Measurements from ENCODE around the gene SENP8.
"Not testable (repeated sequence)": the region's sequence is repeated elsewhere in the genome, so short reads cannot be mapped to it uniquely, and the experiment has no call there.

SENP8 gene

DNA sequence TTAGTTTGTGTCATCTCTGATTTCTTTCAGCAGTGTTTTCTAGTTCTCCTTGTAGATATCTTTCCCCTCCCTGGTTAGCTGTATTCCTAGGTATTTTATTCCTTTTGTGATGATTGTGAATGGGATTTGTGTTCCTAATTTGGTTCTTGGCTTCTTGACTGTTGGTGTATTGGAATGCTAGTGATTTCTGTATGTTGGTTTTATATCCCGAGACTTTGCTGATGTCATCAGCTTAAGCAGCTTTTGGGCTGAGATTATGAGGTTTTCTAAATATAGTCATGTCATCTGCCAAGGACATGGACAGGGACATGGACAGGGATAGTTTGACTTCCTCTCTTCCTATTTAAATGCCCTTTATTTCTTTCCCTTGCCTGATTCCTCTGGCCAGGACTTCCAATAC lies 36.0 kb upstream of the SENP8 start:
- H3K9me3 ChIP-seq (replicated peaks in 1 of 11): peaks cover 18 to 33% (median 26%) of the 10 kb centered on the region in 11 experiments; a peak in 20 of 22 replicates
- H3K4me3 ChIP-seq: no peak overlapping the region
- peaks cover 2 to 25% (median 15%) of the 10 kb centered on the region in 11 experiments; a peak in 14 of 22 replicates for H3K36me3 ChIP-seq
- H3K9ac ChIP-seq: no peak overlapping the region
- H3K27me3 ChIP-seq: no peaks in the 10 kb centered on the region
- peaks cover 0 to 31% (median 22%) of the 10 kb centered on the region in 10 experiments; a peak in 15 of 20 replicates for H3K4me1 ChIP-seq
- H3K27ac ChIP-seq: no peak overlapping the region
- TF ChIP-seq Cebpa-rat (IDR thresholded peaks at IDR 0.05): no peak
- H4K20me1 ChIP-seq: peaks cover 0 to 9% (median 0%) of the 10 kb centered on the region in 11 experiments; a peak in 6 of 22 replicates
- H3K4me2 ChIP-seq: no peak overlapping the region

DNA sequence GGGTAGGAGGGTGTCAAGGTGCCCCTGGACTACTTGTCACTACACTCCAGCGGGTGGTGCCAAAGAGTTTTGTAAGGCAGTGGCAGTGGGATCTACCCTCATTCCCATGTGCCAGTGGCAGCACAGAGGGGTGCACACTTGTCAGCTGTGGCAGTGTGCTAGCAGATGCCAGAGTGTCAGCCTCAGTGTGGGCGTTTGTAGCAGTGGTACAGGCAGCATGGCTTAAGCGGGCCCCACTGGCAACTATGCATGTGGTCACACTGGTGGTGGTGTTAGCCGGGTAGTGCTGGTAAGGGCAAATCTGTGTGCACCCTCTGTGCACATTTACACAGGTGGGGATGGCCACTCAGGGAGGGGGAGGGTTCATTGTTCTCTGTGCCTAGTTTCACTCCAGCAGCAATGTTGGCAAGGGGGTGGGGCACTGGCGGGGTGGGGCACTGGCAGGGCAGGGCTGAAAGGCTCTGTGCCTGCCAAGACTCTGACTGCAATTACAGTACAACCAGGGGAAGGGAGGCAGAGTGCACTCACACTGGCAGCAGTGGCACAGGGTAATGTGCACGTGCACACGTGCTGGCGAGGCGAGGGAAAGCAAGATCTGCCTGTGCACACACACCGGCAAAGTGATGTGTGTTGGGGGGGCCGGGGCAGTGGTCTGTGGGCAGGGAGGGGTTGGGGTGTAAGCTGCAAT lies 32.0 kb upstream of the SENP8 start:
- Histone ChIP-seq H3K9me3 (replicated peaks in 1 of 11) (peaks cover 18 to 33% (median 26%) of the 10 kb centered on the region in 11 experiments; a peak in 20 of 22 replicates), H3K9ac (no peak overlapping the region), H3K27ac (no peak overlapping the region), H4K20me1 (peaks cover 0 to 7% (median 0%) of the 10 kb centered on the region in 11 experiments; a peak in 2 of 22 replicates), H3K4me3 (no peak overlapping the region), H3K4me2 (no peak overlapping the region), H3K27me3 (no peaks in the 10 kb centered on the region), H3K36me3 (peaks cover 5 to 40% (median 20%) of the 10 kb centered on the region in 11 experiments; a peak in 14 of 22 replicates), H3K4me1 (no peaks in the 10 kb centered on the region)
- no peak for TF ChIP-seq Cebpa-rat (IDR thresholded peaks at IDR 0.05)

DNA sequence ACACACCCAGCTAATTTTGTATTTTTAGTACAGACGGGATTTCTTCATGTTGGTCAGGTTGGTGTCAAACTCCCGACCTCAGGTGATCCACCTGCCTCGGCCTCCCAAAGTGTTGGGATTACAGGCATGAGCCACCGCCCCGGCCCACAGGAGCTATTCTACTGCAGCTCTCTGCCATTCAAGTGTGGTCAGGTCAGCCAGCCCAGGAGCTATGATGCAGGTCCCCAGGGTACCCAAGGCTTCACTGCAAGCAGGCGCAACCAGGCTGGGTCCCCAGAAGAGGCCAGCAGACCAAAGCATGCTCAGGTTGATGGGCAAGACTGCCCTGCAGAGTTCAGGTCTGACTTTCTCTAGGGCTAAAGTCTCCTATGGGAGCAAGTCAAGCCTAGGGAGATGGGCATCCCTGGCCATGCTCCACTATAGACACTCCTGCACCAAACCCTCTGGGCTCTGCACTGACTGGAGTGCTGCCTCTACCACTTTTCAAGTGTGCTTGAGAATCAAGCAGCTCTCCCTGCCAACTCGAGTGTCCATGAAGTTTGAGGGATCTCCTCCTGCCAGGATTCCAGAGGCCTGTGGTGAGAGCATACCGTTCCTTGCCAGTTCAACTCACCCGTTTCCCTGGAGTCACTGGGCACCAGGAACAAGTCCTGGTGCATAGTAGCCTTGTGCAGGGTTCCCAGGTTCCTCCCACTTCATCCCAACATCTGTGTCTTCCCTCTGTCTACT lies 31.1 kb upstream of the SENP8 start:
- H4K20me1 ChIP-seq: peaks cover 0 to 8% (median 0%) of the 10 kb centered on the region in 11 experiments; a peak in 3 of 22 replicates
- H3K4me1 ChIP-seq: no peaks in the 10 kb centered on the region
- TF ChIP-seq Cebpa-rat (IDR thresholded peaks at IDR 0.05): no peak
- H3K36me3 ChIP-seq: peaks cover 6 to 40% (median 21%) of the 10 kb centered on the region in 11 experiments; a peak in 14 of 22 replicates
- no peaks in the 10 kb centered on the region for H3K27me3 ChIP-seq
- H3K9me3 ChIP-seq (replicated peaks in 1 of 11): peaks cover 18 to 33% (median 26%) of the 10 kb centered on the region in 11 experiments; a peak in 20 of 22 replicates
- H3K4me2 ChIP-seq: no peak overlapping the region
- no peak overlapping the region for H3K4me3 ChIP-seq
- H3K9ac ChIP-seq: no peak overlapping the region
- H3K27ac ChIP-seq: no peak overlapping the region

DNA sequence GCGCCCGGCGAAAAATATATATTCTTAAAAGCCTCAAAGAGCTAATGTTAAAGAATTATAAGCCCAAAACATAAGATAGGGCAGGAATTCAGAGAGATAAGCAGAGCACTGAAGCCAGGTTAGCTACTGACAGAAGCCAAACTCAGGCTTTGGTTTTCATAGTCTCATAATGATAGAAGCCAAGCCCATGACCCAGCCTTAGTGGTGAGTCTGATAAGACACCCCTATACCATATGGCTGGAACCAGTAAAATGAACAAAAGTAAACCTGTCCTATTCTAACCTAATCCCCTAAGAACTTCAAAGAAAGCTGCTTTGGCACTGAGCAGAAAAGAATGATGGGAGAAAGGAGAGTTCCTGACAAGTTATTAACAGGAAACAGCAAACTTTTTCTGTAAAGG lies 26.2 kb upstream of the SENP8 start:
- Histone ChIP-seq H3K9ac (no peak overlapping the region), H3K4me3 (no peak overlapping the region), H3K4me2 (no peak overlapping the region), H3K4me1 (no peaks in the 10 kb centered on the region; a peak in 1 of 20 replicates), H3K36me3 (peaks cover 10 to 32% (median 20%) of the 10 kb centered on the region in 11 experiments; a peak in 13 of 22 replicates), H4K20me1 (peaks cover 0 to 15% (median 0%) of the 10 kb centered on the region in 11 experiments; a peak in 7 of 22 replicates), H3K27ac (no peak overlapping the region), H3K27me3 (no peaks in the 10 kb centered on the region), H3K9me3 (replicated peaks in 1 of 11) (peaks cover 5 to 14% (median 11%) of the 10 kb centered on the region in 11 experiments; a peak in 16 of 22 replicates)
- TF ChIP-seq Cebpa-rat (IDR thresholded peaks at IDR 0.05): no peak

DNA sequence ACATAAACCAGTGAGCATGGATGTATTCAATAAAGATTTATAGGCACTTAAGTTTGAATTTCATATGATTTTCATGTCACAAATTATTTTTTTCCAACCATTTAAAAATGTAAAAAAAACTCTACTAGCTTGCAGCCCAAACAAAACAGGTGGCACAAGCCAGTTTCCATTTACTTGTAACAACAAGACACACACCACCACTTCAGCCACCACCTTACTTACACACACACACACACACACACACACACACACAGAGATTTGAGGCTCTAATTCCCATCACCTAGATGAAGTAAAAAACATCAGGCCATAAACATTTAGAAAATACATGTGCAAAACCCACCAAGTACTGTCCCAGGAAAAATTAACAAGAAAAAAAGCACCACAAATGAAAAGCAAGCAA lies 25.5 kb upstream of the SENP8 start:
- H3K36me3 ChIP-seq: peaks cover 5 to 28% (median 17%) of the 10 kb centered on the region in 11 experiments; a peak in 12 of 22 replicates
- no peak overlapping the region for H3K27ac ChIP-seq
- peaks cover 4 to 21% (median 13%) of the 10 kb centered on the region in 11 experiments; a peak in 16 of 22 replicates for H3K9me3 ChIP-seq (replicated peaks in 1 of 11)
- no peak overlapping the region for H3K4me3 ChIP-seq
- H3K4me2 ChIP-seq: no peak overlapping the region
- H4K20me1 ChIP-seq: peaks cover 0 to 15% (median 0%) of the 10 kb centered on the region in 11 experiments; a peak in 6 of 22 replicates
- H3K9ac ChIP-seq: no peak overlapping the region
- TF ChIP-seq Cebpa-rat (IDR thresholded peaks at IDR 0.05): no peak
- no peaks in the 10 kb centered on the region; a peak in 1 of 20 replicates for H3K4me1 ChIP-seq
- no peaks in the 10 kb centered on the region for H3K27me3 ChIP-seq

DNA sequence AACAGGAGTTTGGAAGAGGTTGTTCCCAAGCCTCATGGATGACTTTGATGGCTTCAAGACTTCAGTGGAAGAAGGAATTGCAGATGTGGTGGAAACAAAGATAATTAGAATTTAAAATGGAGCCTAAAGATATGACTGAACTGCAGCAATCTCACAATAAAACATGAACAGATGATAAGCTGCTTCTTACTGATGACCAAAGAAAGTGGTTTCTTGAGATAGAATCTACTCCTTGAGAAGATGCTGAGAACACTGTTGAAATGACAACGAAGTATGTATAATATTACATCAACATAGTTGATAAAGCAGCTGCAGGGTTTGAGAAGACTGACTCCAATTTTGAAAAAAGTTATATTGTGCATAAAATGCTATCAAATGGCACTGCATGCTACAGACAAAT lies 21.4 kb upstream of the SENP8 start:
- Histone ChIP-seq H3K27ac (no peak overlapping the region), H3K4me2 (no peak overlapping the region), H4K20me1 (peaks cover 0 to 10% (median 0%) of the 10 kb centered on the region in 11 experiments; a peak in 6 of 22 replicates), H3K27me3 (no peaks in the 10 kb centered on the region), H3K9me3 (replicated peaks in 1 of 11) (peaks cover 4 to 21% (median 13%) of the 10 kb centered on the region in 11 experiments; a peak in 16 of 22 replicates), H3K4me3 (no peak overlapping the region), H3K4me1 (no peaks in the 10 kb centered on the region; a peak in 1 of 20 replicates), H3K9ac (no peak overlapping the region), H3K36me3 (peaks cover 5 to 24% (median 14%) of the 10 kb centered on the region in 11 experiments; a peak in 10 of 22 replicates)
- no peak for TF ChIP-seq Cebpa-rat (IDR thresholded peaks at IDR 0.05)

DNA sequence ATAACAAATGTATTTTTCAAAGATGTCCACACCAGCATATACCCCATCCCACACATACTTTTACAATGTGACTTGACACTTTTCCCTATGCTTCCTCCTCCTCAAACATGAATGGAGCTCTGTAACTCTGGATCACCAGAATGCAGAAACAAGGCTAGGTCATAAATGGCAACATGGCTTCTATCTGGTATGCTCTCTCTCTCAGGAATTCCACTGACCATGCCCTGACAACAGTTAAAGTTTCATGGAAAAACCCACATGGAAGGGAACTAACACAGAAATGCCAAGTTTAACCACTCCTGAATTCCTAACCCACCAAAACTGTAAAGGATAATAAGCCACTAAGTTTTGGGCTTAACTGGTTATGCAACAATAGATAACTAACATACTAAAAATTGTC lies 20.2 kb upstream of the SENP8 start:
- no peaks in the 10 kb centered on the region for H3K27me3 ChIP-seq
- H4K20me1 ChIP-seq: peaks cover 0 to 9% (median 1%) of the 10 kb centered on the region in 11 experiments; a peak in 10 of 22 replicates
- no peak overlapping the region for H3K4me3 ChIP-seq
- H3K9me3 ChIP-seq (replicated peaks in 1 of 11): peaks cover 4 to 21% (median 13%) of the 10 kb centered on the region in 11 experiments; a peak in 17 of 22 replicates
- no peak for TF ChIP-seq Cebpa-rat (IDR thresholded peaks at IDR 0.05)
- H3K4me2 ChIP-seq: no peak overlapping the region
- peaks cover 0 to 6% (median 0%) of the 10 kb centered on the region in 10 experiments; a peak in 3 of 20 replicates for H3K4me1 ChIP-seq
- H3K9ac ChIP-seq: no peak overlapping the region
- peaks cover 5 to 22% (median 13%) of the 10 kb centered on the region in 11 experiments; a peak in 10 of 22 replicates for H3K36me3 ChIP-seq
- H3K27ac ChIP-seq: no peak overlapping the region

DNA sequence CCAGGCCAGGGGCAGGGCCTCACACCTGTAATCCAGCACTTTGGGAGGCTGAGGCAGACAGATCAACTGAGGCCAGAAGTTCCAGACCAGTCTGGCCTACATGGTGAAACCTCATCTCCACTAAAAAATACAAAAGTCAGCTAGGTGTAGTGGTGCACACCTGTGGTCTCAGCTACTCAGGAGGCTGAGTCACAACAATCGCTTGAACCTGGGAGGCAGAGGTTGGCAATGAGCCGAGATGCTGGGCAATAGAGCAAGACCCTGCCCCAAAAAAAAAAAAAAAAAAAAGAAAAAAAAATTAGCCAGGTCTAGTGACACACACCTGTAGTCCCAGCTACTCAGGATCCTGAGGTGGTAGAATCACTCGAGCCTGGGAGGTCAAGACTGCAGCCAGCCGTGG lies 19.0 kb upstream of the SENP8 start:
- no peak overlapping the region for H3K9ac ChIP-seq
- H3K27ac ChIP-seq: no peak overlapping the region
- H3K36me3 ChIP-seq: peaks cover 5 to 22% (median 13%) of the 10 kb centered on the region in 11 experiments; a peak in 10 of 22 replicates
- no peak for TF ChIP-seq Cebpa-rat (IDR thresholded peaks at IDR 0.05)
- H4K20me1 ChIP-seq: peaks cover 0 to 15% (median 12%) of the 10 kb centered on the region in 11 experiments; a peak in 11 of 22 replicates
- no peak overlapping the region for H3K4me3 ChIP-seq
- H3K4me2 ChIP-seq: no peak overlapping the region
- H3K4me1 ChIP-seq: peaks cover 0 to 15% (median 6%) of the 10 kb centered on the region in 10 experiments; a peak in 11 of 20 replicates
- H3K9me3 ChIP-seq (replicated peaks in 1 of 11): peaks cover 4 to 21% (median 13%) of the 10 kb centered on the region in 11 experiments; a peak in 17 of 22 replicates
- H3K27me3 ChIP-seq: no peaks in the 10 kb centered on the region

DNA sequence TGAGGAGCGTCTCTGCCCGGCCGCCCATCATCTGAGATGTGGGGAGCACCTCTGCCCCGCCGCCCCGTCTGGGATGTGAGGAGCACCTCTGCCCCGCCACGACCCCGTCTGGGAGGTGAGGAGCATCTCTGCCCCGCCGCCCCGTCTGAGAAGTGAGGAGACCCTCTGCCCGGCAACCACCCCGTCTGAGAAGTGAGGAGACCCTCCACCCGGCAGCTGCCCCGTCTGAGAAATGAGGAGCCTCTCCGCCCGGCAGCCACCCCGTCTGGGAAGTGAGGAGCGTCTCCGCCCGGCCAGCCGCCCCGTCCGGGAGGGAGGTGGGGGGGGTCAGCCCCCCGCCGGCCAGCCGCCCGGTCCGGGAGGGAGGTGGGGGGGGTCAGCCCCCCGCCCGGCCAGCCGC lies 17.7 kb upstream of the SENP8 start:
- peaks cover 0 to 26% (median 6%) of the 10 kb centered on the region in 10 experiments; a peak in 11 of 20 replicates for H3K4me1 ChIP-seq
- not testable (repeated sequence) for H3K27me3 ChIP-seq, H3K27ac ChIP-seq, H3K4me2 ChIP-seq, H3K4me3 ChIP-seq, H3K9ac ChIP-seq
- H3K9me3 ChIP-seq (replicated peaks in 1 of 11): peaks cover 4 to 21% (median 13%) of the 10 kb centered on the region in 11 experiments; a peak in 17 of 22 replicates
- peaks cover 0 to 26% (median 16%) of the 10 kb centered on the region in 11 experiments; a peak in 12 of 22 replicates for H4K20me1 ChIP-seq
- peaks cover 5 to 22% (median 13%) of the 10 kb centered on the region in 11 experiments; a peak in 10 of 22 replicates for H3K36me3 ChIP-seq

Data from BLaER1 treated with 17β-estradiol and CSF1 and Interleukin-3, amounts not matched to agents 10 nM and 100 nM (cell line).